C4-2B (cell line): ENCODE data around the gene GMDS.

Experiments used
- ZFX ChIP-seq: fragments of 450-650 bp; IDR thresholded peaks from 2 replicates; pipeline ENCODE4 v1.6.1; 2017
- TF ChIP-seq, protein P1 (sequence below): fragments of 450-650 bp; conservative IDR thresholded peaks from 2 replicates; pipeline ENCODE4 v1.5.1; 2017; ENCODE audit warnings: mild to moderate bottlenecking

DNA sequence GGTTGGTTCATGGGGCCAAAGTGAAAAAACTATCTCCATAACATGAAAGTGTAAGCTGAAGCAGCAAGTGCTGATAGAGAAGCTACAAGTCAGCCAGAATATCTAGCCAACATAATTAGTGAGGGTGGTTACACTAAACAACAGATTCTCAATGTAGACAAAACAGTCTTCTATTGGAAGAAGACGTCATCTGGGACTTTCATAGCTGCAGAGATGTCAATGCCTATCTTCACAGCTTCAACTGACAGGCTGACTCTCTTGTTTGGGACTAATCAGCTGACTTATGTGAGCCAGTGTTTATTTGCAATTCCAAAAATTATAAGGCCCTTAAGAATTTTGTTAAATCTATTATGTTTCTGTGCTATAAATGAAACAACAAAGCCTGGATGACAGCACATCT lies 63.2 kb downstream of the GMDS start:
- TF ChIP-seq, protein P1, sequence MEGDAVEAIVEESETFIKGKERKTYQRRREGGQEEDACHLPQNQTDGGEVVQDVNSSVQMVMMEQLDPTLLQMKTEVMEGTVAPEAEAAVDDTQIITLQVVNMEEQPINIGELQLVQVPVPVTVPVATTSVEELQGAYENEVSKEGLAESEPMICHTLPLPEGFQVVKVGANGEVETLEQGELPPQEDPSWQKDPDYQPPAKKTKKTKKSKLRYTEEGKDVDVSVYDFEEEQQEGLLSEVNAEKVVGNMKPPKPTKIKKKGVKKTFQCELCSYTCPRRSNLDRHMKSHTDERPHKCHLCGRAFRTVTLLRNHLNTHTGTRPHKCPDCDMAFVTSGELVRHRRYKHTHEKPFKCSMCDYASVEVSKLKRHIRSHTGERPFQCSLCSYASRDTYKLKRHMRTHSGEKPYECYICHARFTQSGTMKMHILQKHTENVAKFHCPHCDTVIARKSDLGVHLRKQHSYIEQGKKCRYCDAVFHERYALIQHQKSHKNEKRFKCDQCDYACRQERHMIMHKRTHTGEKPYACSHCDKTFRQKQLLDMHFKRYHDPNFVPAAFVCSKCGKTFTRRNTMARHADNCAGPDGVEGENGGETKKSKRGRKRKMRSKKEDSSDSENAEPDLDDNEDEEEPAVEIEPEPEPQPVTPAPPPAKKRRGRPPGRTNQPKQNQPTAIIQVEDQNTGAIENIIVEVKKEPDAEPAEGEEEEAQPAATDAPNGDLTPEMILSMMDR, result no peak
- TF ChIP-seq ZFX, result no peak
